Stimulated activated CD8-positive, alpha-beta memory T cell treated with anti-CD3 and anti-CD28 coated beads, Interleukin-7, amount 100 ng/mL, for 48 hours (primary cell): ENCODE measurements around the gene FOXP1.

Source experiments
- DNase-seq, 2 donors: peaks; one replicate each; pipeline ENCODE4 v3.0.0-alpha.2; 2020; ENCODE audit warnings: low read depth in 1 of 2; ENCODE audit errors: extremely low read depth in 1 of 2

FOXP1 gene

DNA sequence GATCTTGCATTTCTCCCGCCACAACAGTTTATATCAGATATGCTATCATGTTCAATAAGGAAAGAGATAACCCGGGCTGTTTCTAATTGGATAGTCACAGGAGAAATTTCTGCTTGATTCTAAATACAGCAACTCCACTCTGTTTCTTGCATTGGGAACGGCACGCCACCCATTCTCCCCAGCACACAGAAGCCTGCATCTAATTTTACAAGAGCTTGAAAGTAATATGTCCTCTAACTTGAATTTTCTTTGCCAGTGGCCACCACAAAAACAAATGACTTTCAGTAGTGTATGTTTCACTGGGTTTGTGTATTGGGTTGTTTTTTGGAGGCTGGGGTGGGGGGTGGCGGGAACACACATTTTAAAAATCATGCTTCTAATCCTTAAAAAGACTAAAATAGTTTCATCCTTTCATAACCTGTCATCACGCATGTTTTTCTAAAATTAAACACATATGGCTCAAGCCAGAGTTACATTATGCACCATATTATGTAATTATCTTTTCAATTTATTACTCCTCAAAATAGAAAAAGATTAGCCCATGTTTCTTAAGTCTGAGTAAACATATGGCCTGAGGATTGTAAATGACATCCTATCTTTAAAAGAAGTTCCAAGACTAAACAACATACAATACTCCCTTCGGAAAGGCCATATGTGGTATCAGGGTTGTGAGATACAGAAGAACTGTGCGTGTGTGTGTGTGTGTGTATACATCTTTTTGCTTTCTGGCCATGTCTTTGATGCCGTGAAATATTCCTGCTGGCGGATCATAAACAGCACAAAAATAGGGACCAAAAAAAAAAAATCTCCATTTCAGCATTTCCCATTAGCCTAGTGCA, 176.3 kb downstream of the FOXP1 start:
- DNase-seq = no peak

DNA sequence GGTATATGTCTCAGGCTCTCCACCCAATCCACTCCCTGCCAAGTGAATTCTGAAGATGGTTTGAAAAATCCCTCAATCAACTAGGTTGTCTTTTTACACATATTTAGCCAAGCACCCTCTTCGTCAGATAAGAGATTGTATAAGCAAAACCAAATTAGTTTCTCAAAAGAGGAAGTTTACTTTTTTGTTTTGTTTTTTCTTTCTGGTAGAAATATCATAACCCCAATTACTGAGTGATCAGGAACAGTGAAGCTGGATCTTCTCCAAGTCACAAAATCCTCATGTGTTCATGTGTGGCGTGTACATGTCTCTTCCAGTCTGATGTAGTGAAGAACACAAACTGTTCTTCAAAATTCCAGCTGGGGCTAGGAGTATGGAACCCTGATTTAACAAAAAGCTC, 180.6 kb downstream of the FOXP1 start:
- DNase-seq = no peak

DNA sequence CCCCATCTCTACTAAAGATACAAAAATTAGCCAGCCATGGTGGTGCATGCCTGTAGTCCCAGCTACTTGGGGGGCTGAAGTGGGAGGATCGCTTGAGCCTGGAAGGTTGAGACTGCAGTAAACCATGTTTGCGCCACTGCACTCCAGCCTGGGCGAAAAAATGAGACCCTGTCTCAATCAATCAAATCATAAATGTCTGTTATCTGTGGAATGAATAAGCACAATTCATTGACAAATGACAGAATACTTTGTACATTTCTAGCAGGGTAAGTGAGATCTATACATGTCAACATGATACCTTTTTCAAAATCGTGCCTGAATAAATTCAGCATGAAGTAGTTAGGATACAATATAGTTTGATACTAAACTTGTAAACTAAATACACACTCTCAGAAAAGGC, 181.2 kb downstream of the FOXP1 start:
- no peak for DNase-seq

DNA sequence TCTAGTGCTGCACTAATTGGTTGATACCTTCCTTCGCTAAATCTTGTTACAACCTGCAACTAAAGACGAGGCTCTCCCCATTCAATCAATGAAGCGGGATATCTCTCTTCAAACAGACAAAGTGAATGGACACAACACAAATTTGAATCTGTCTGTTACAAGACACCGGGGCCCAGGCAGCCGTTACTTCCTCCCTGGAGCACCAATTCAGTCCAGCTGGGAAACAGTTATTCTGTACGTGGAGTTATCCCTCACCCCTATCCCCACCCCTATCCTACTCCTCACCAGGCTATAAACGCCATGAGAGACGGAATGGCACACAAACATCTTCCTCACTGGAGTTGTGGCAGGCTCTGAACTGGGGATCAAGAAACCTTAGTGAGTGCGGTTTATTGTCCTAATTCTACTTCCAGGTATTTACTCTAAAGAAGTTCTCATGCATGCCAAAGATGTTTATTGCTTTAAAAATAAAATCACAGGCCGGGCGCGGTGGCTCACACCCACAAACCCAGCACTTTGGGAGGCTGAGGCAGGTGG, 181.8 kb downstream of the FOXP1 start:
- DNase-seq = no peak

DNA sequence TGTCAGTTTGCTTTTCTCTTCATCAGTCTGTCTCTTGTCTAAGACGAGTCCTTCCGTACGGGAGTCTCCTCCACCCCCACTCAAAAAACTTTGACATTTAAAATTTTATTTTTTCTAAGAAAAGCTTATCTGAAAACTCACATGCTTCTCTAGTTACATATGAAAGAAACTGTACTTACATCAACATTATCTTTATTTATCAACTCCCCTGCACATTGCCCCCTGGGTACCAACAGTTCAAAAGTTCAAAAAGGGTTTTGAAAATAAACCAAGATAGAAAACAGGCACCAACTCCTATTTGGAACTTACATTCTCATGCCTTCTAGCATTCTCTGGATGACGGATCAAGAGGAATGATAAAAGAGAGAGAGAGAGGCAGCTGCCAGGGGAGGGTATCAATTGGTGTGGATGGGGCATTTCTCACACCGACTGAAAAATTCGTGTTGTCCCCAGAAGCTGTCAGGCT, 182.5 kb downstream of the FOXP1 start:
- DNase-seq = no peak

DNA sequence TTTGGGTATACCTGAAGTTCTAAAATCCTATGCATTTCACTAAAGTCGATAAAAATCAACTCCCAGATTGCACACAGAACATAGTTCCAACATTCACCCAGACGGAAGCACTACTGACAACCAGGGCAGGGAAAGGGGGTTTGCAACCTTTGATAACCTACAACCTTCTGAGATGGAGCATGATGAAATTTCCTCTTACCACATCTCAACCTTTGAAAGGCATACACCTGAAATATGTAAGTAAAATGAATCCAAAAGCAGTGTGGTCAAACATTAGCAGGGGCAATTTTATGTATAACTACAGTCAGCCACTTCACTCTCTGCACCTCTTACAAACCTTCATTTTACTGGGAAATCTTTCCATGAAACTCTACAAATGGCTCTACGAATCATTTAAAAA, 184.1 kb downstream of the FOXP1 start:
- DNase-seq = no peak

DNA sequence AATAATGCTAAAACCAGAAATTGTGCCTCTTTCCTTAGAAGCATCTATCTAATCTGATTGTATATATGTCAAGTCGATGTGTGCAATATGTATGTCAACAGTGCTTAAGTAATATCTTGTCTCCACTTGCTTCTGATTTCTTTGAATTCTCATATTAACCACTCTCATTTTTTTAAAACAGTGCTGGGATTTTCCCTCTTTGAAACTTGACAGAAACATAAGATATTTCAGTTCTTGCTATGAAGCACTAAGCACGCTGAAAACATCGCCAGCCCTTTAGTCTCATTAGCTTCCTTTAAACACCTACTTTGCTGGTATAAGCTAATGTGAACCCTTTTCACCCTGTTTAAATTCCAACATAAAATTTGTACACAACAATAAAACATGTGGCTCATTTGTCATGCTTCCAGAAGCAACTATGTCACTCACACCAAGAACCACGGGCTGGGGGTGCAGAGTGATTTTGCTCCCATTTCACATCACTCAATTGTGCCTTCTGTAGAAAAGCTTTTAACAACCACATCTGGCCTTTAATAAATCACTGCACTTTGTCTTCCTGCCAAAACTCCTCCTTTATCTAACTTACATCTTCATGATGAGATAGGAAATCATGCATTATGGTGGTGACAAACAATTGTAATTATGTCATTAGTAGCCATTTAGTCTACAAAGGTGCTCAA, 185.2 kb downstream of the FOXP1 start:
- DNase-seq = no peak

DNA sequence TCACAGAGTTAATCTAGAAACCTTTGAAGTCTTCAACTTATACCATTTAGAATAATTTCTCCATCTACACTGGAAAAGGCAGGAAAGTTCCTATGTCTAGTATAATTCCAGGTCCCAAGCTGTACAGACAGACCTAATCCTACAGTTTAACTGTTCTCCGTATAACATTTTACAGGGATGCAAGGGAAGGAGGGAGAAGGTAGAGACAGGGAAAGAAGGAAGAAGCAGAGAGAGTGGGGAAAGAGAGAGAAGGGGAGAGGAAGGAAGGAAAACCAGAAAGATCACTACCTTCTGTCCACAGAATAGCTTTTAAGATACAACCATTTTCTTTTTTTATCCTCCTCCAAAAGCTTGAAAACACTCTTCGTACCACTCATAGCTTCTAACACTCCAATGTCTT, 185.8 kb downstream of the FOXP1 start:
- no peak for DNase-seq

DNA sequence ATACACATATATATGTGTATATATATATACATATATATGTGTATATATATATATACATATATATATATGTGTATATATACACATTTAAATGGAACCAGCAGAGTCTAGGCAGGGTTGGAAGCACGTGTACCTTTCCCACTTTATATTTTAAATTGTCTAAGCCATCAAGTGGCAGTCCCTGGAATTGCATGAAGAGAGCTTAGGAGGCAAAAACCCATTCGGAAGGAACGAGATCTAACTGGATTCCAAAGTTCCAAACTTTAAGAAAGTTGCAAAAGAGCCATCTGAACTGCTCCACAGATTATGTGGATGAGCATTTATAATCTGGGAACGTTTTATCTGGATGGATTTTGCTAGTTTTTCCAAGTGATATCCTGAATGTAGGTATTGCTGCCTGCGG, 186.5 kb downstream of the FOXP1 start:
- DNase-seq = no peak

DNA sequence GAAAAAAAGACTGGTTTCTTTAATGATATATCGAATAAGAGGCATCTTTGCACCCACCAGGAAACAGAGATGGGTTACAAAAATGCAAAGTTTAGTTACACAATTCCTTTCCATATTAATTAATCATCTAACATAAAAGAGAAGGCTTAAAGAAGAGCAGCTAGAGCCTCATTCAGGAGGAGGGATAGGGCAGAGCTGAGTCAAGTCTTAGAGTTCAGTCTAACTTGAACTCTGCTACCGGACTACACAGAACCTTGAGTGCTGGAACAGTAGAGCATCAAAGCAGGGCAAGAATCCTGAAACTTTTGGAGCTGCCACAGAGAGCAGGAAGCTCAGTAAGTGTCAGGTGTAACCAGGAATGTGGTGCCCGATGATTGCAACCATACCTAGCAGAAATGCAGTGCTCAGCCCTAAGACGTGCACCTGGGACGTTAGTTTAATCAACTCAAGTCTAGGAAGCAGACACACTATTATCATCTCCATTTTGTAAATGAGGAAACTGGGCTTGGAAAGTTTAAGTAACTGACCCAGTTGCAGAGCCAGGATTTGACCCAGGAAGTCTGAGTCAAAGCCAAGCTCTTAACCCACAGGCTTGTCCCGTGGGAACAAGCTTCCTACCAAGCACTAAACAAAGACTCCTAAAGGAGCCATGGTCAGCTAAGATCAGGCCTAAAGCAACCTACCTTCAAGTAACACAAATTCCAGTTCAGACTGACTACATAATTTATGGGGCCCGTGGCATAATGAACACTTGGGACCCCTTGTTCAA, 187.4 kb downstream of the FOXP1 start:
- DNase-seq = no peak

DNA sequence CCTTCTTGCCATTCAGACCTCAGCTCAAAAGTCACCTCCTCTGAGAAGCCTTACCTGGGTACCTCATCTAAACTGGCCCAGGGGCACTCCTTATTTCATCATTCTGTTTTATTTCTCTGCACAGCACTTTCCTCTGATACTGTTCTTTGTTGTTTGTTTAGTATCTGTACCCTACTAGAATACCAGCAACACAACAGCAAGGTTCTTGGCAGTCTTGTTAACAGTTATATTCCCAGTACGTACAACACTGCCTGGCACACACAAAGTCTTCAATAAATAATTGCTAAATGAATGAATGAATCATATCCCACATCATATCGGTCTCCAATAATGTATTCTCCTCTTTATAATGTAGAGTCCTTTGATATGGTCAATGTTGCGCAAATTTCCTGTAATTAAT, 188.1 kb downstream of the FOXP1 start:
- DNase-seq = no peak

DNA sequence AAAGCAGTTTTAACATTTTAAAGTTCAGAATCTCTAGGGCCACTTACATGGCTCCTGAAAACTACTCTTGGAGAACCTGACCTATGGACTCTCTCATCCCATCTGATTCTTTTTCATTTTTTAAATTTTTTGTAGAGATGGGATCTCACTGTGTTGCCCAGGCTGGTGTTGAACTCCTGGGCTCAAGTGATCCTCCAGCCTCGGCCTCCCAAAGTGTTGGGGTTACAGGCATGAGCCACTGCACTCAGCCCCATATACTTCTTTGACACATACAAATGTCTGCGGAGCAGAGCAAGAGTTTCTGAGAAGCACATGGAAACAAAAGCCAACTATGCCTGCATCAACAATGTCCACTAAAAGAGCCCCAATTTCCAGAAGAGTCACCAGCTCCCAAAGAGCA, 189.8 kb downstream of the FOXP1 start:
- no peak for DNase-seq

DNA sequence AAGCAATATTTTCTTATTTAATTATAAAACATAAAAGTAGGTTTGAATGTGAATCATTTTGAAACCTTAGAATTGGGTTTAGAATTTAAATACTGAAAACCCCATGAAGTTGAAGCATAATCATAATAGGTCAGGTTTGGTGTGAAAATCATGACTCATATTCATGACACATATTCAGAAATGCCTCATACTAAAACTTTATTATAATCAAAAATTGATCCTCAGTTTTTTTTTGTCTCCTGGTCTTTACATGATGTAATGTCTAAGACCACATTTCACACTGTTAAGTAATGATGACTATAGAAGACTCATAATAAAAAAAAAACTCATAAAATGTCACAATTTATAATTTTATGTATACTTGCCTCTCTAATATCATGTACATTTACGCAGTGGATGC, 190.4 kb downstream of the FOXP1 start:
- no peak for DNase-seq

DNA sequence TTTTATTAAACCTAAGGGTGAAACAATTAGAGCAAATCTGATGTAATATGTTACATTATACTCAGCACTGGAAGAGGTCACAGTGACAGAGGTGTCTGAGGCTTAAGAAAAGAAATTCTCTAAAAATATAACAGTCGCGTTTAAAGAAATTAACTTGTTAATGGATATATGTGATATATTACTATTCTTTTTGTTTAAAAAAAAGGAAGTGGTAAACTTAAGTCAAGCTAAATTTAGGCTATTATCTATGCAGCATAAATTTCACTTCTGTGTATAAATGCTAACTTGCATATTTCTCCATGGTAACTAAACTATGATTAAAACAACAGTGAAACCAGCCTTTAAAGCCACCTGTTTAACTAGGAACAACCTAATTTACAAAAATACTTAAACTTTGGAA, 191.3 kb downstream of the FOXP1 start:
- DNase-seq = no peak

DNA sequence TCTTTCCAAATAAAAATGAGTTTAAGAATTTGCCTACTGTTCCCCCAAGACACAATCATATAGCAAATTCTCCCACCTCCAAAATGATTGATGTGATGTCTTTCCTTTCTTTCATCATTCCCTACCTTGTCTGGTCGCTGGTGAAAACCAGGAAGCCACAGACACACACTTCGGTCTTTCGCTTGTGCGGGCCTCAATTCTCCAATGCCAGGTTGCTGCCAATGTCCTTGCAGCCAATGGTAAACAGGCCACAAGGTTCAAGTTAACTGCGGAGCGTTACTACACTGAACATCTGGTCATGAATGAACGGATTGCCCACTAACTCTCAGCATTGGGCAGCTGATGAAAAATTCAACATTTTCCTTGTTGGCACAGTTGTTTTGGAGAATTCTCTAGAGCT, 192.2 kb downstream of the FOXP1 start:
- DNase-seq = no peak

DNA sequence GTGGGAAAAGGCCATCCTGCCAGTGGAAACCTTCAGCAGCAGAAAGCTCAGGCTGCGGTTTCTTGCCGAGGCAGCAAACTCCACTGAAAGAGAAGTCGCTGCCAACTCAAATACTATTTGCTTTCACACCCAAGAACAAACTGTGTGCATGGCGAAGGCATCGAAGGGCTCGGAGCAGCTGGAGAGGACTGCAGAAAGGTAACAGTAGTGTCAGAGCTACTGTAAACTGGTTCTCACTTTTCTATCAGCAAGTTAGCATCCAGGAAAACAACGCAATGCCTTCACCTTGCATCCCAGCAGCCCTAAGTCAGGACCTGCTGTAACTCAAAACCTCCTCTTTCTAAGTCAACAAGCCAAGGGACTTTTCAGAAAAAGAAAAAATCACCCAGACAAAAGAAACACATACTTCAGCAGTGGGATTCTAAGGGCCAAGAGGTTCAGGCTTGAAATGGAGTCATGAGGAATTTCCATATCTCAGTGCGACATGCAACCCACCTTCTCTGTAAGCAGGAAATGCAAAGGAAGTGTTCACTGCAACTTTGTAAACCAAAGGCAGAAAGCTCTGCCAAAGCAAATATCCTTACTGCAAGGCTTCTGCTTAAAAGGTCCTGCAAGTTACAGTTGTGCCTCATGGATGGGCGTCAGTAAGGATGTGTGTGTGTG, 193.5 kb downstream of the FOXP1 start:
- no peak for DNase-seq

DNA sequence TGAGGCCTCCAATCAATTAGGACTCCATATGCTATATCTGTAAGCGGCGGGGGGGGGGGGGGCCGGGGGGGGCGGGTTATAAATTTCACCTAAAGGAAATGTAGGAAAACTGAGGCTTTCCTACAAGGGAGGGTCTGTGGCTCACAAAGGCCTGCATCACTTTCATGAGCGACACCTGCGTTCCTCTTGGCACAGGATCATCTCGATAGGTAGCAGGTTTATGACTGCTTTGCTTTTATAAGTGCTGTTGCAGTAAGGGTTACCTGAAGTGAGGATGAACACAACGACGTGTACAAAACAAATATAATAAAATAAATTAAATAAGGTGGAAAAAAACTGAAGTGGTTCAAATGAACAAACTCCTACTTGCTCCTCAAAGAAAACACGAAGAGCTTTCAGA, 194.3 kb downstream of the FOXP1 start:
- DNase-seq = no peak

DNA sequence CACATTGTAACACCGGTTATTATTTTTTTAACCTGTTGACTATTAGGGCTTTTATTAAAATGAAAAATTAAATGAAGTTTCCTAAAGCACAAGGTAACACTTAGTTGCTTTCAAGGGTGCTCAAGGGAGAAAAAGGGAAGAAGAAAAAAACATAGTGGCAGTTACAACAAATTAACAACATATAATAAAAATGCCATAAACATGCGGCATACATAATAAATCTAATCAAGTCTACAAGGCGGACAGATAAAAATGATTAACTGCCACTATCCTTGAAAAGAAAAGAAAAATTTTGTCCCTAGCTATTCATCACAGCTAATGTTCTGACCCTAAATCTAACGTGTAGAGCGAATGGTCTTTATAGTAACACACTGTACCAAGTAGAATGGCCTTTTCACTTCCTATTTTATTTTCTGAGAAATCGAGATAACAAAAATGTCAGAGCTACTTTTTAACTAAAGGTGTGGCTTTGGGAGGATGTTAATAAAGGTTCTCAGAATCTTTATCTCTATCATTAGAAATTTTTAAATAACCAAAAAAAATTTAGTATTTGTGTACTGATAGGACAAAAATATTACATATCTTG, 194.9 kb downstream of the FOXP1 start:
- no peak for DNase-seq

DNA sequence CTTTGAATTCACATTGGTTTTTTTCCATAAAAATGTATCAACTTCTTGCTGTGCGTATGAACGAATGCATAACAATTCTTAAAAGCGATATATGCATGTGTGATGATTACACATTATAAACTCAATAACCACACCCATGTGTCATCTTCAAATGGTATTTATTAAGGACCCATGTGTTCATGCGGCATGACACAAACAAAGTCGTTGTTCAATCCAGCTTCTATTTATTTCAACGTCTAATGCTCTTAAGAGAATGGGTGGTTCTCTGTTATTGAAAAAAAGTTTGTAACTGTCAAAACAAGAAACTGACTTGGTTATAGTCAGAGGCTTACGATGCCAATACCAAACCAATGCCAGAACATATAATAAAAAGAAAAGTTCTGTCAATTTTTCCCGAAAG, 195.9 kb downstream of the FOXP1 start:
- no peak for DNase-seq

DNA sequence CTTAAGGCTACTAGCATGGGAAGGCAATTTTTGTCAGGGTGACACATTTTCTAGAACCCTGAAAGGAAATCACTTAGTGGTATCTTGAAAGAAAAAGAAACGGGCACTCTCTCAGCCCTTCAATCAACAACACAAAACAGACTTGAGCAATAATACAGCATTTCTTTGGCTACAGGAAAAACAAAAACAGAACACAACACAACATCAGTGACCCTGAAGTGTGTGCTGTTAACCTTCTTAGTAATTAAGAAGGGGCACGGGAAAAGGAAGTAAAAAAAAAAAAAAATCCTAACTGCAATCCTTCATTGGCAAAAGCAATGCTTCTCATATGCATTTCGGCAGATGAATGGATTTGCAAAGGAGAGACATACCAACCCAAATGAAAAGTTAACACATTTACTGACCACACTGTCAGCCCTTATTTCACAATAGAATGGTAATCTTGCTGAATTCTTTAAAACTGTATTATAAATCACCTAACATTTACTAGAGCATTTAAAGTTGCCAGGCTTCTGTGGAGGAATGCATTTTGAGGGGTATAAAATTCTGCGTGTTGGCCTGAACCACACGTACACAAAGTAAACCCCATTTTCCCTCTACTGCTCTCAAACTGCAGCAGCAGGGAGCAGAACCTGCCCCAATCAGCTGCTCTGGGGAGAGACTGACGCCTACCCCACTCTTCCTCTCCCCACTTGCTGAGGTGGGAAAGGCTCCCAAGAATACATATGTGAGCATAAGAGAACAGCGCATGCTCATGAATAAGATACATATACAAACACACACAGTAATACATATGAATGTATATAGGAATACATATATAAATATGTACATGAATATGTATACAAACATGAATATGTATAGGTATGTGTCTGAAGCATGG, 198.5 kb downstream of the FOXP1 start:
- DNase-seq = no peak
